GM23338 (cell line): ENCODE data around the gene SIDT2. TPM values are rescaled to one million over a fixed set of nuclear protein-coding genes. Genes with fewer than 3 reads are reported as not detected.

ENCODE experiments used
- ATAC-seq: fragments of 200-7000 bp; cut with Tn5 transposase; 3 replicates; pipeline ENCODE4 v1.9.1; 2020
- DNase-seq: peaks from one replicate; pipeline ENCODE4 v3.0.0-alpha.2; 2015; ENCODE audit warnings: low spot score
- H2AFZ ChIP-seq: fragments of 200-600 bp; sonication (generic); 2 replicates; pipeline ENCODE4 v1.8.0; 2016; ENCODE audit warnings: antibody characterized with exemption, mild to moderate bottlenecking, moderate library complexity
- H3F3A ChIP-seq: fragments of 200-600 bp; sonication (generic); replicated peaks from 2 replicates; pipeline ENCODE4 v1.8.0; 2017; ENCODE audit warnings: antibody characterized with exemption, mixed run types, low read depth
- H3K27ac ChIP-seq: fragments of 200-600 bp; sonication (generic); 2 replicates; pipeline ENCODE4 v1.6.1; 2016; ENCODE audit warnings: low read depth
- H3K27me3 ChIP-seq: fragments of 200-600 bp; sonication (generic); 2 replicates; pipeline ENCODE4 v1.8.0; 2016; ENCODE audit warnings: mild to moderate bottlenecking, mixed run types, moderate library complexity; ENCODE audit not compliant: insufficient read depth
- H3K36me3 ChIP-seq: fragments of 200-600 bp; sonication (generic); 2 replicates; pipeline ENCODE4 v1.8.0; 2016; ENCODE audit warnings: mild to moderate bottlenecking; ENCODE audit not compliant: insufficient read depth
- H3K4me1 ChIP-seq: fragments of 200-600 bp; sonication (generic); 2 replicates; pipeline ENCODE4 v1.8.0; 2016; ENCODE audit warnings: mild to moderate bottlenecking, moderate library complexity; ENCODE audit not compliant: insufficient read depth
- H3K4me2 ChIP-seq: fragments of 200-600 bp; sonication (generic); 2 replicates; pipeline ENCODE4 v1.7.1; 2017; ENCODE audit warnings: mixed run types
- H3K4me3 ChIP-seq: fragments of 200-600 bp; sonication (generic); 2 replicates; pipeline ENCODE4 v1.6.1; 2016; ENCODE audit warnings: mixed run types
- H3K79me2 ChIP-seq: fragments of 200-600 bp; sonication (generic); replicated peaks from 2 replicates; pipeline ENCODE4 v1.8.0; 2017; ENCODE audit warnings: mild to moderate bottlenecking; ENCODE audit not compliant: insufficient read depth
- H3K9me2 ChIP-seq: fragments of 200-600 bp; sonication (generic); 2 replicates; pipeline ENCODE4 v1.8.0; 2017; ENCODE audit not compliant: insufficient read depth
- H4K20me1 ChIP-seq: fragments of 200-600 bp; sonication (generic); replicated peaks from 2 replicates; pipeline ENCODE4 v1.8.0; 2017; ENCODE audit warnings: mild to moderate bottlenecking; ENCODE audit not compliant: insufficient read depth
- H3K27ac Mint-ChIP-seq: 2 replicates; pipeline ENCODE4 v1.8.0; 2020; ENCODE audit warnings: inconsistent platforms, mild to moderate bottlenecking, moderate library complexity, mixed read lengths
- H3K27me3 Mint-ChIP-seq: 3 replicates; pipeline ENCODE4 v1.8.0; 2022; ENCODE audit warnings: low read depth, mild to moderate bottlenecking, moderate library complexity, mixed read lengths, inconsistent platforms; ENCODE audit not compliant: insufficient read depth, poor library complexity
- H3K36me3 Mint-ChIP-seq: 3 replicates; pipeline ENCODE4 v1.8.0; 2021; ENCODE audit warnings: low read depth, mild to moderate bottlenecking, inconsistent platforms, moderate library complexity, mixed read lengths
- H3K4me1 Mint-ChIP-seq: 3 replicates; pipeline ENCODE4 v1.8.0; 2020; ENCODE audit warnings: mild to moderate bottlenecking, inconsistent platforms, mixed read lengths
- H3K4me3 Mint-ChIP-seq: 3 replicates; pipeline ENCODE4 v1.8.0; 2021; ENCODE audit warnings: moderate library complexity, mild to moderate bottlenecking, inconsistent platforms, mixed read lengths
- H3K9me3 Mint-ChIP-seq: 3 replicates; pipeline ENCODE4 v1.8.0; 2020; ENCODE audit warnings: moderate library complexity, mild to moderate bottlenecking, inconsistent platforms, mixed read lengths
- CREB1 ChIP-seq: fragments of 250-450 bp; sonication (Bioruptor Pico); IDR thresholded peaks from 2 replicates; pipeline ENCODE4 v1.5.0; 2020; ENCODE audit warnings: low read depth, mild to moderate bottlenecking, moderate library complexity
- CTCF ChIP-seq, 2 experiments: fragments of 200-600 bp in 1 of 2; sonication (generic) in 1 of 2; conservative IDR thresholded peaks; 2 replicates each; pipeline versions ENCODE4 v1.5.1 to v1.6.1; 2016 to 2017; ENCODE audit warnings: antibody characterized with exemption in 2 of 2, low read depth in 2 of 2, mild to moderate bottlenecking in 2 of 2, moderate library complexity in 1 of 2
- ETS1 ChIP-seq: IDR thresholded peaks from 2 replicates; pipeline ENCODE4 v1.6.1; 2016; ENCODE audit warnings: antibody characterized with exemption
- EZH2 ChIP-seq: fragments of 200-600 bp; sonication (generic); IDR thresholded peaks from one replicate; pipeline ENCODE4 v1.8.0; 2017; ENCODE audit warnings: antibody characterized with exemption, mild to moderate bottlenecking, low read depth; ENCODE audit not compliant: unreplicated experiment
- EZH2phosphoT487 ChIP-seq: fragments of 200-600 bp; sonication (generic); IDR thresholded peaks from one replicate; pipeline ENCODE4 v1.8.1; 2018; ENCODE audit warnings: antibody characterized with exemption; ENCODE audit not compliant: unreplicated experiment
- JUNB ChIP-seq: IDR thresholded peaks from one replicate; pipeline ENCODE4 v1.6.1; 2016; ENCODE audit warnings: antibody characterized with exemption; ENCODE audit not compliant: unreplicated experiment
- NANOG ChIP-seq: IDR thresholded peaks from 2 replicates; pipeline ENCODE4 v1.6.1; 2016; ENCODE audit warnings: antibody characterized with exemption, borderline replicate concordance
- POLR2AphosphoS5 ChIP-seq: IDR thresholded peaks from 2 replicates; pipeline ENCODE4 v1.6.1; 2016; ENCODE audit warnings: antibody characterized with exemption, low read depth
- REST ChIP-seq: IDR thresholded peaks from one replicate; pipeline ENCODE4 v1.6.1; 2018; ENCODE audit warnings: antibody characterized with exemption; ENCODE audit not compliant: unreplicated experiment
- STAT1 ChIP-seq: IDR thresholded peaks from one replicate; pipeline ENCODE4 v1.6.1; 2016; ENCODE audit warnings: antibody characterized with exemption; ENCODE audit not compliant: unreplicated experiment
- ZNF114 ChIP-seq: fragments of 250-450 bp; sonication (Bioruptor Pico); IDR thresholded peaks from 2 replicates; pipeline ENCODE4 v1.5.0; 2020; ENCODE audit warnings: mild to moderate bottlenecking, moderate library complexity
- ZNF331 ChIP-seq: fragments of 250-450 bp; sonication (Bioruptor Pico); IDR thresholded peaks from 2 replicates; pipeline ENCODE4 v1.5.0; 2020; ENCODE audit warnings: low read depth, mild to moderate bottlenecking, moderate library complexity
- ZNF462 ChIP-seq: fragments of 250-450 bp; sonication (Bioruptor Pico); IDR thresholded peaks from 2 replicates; pipeline ENCODE4 v1.5.0; 2020; ENCODE audit warnings: mild to moderate bottlenecking, moderate library complexity
- polyA plus RNA-seq: library from polyadenylated mRNA; unstranded; fragments of >200 nt; fragmentation: Nextera tagmentation; extraction: Ambion mirVana; gene quantifications from 2 replicates; pipeline ENCODE4 v1.2.1, GENCODE V29; 2016
- total RNA-seq: library from RNA; depleted of rRNA; stranded (reverse); fragments of >200 nt; shearing (Covaris generic); gene quantifications from 2 replicates; pipeline ENCODE4 v1.2.3, GENCODE V29; 2014

SIDT2 gene
- total and polyA plus RNA-seq, 2 experiments from 2014 or later: 7.5 to 12.1 TPM

GRCh38 chr11:117176186-117176585 lies 2.4 kb upstream of the SIDT2 start:
- Histone ChIP-seq H3K79me2 (peaks cover 5% of the 10 kb centered on the region; the same call in 1 of the 2 replicates), H3K4me1 (peaks cover 25% of the 10 kb centered on the region), H3K36me3 (0 out of 2 replicates have a peak, but pooled peaks cover under 1% of the 10 kb centered on the region), H3K9me2 (no peaks in the 10 kb centered on the region), H3K4me2 (no peak overlapping the region), H3F3A (peaks cover 33% of the 10 kb centered on the region), H3K27ac (no peak overlapping the region), H3K4me3 (no peak overlapping the region), H4K20me1 (0 out of 2 replicates have a peak, but pooled peaks cover under 1% of the 10 kb centered on the region), H2AFZ (no peak overlapping the region), H3K27me3 (no peaks in the 10 kb centered on the region)
- Mint-ChIP-seq H3K27ac (no peak overlapping the region), H3K27me3 (peaks cover 12% of the 10 kb centered on the region), H3K9me3 (no peaks in the 10 kb centered on the region), H3K36me3 (peaks cover 11% of the 10 kb centered on the region), H3K4me3 (no peak overlapping the region), H3K4me1 (peaks cover 32% of the 10 kb centered on the region)
- ATAC-seq: no peak
- no peak for TF ChIP-seq ZNF331
- no peak for TF ChIP-seq POLR2AphosphoS5
- TF ChIP-seq REST: no peak
- no peak for TF ChIP-seq ETS1
- no peak for TF ChIP-seq ZNF114 (CRISPR knock-in tag)
- TF ChIP-seq ZNF462 (CRISPR knock-in tag): no peak
- TF ChIP-seq CREB1 (CRISPR knock-in tag): no peak
- TF ChIP-seq CTCF (conservative IDR thresholded peaks at IDR 0.05; ENCODE audit: low read depth in 2 of 2): no peak
- no peak for TF ChIP-seq EZH2
- no peak for TF ChIP-seq NANOG
- TF ChIP-seq EZH2phosphoT487: no peak
- no peak for TF ChIP-seq STAT1
- TF ChIP-seq JUNB: no peak
- DNase-seq: no peak
